H1 (cell line): Measurements from ENCODE around the gene SERPINA10. TPM values are rescaled to one million over a fixed set of nuclear protein-coding genes. Genes with fewer than 3 reads are reported as not detected.

Experiments used
- CTCF ChIA-PET: fragments of 300-600 bp; sonication (Branson Sonifier 250); formaldehyde crosslinking; loops from one replicate; lab custom pipeline; 2021; ENCODE audit not compliant: partially characterized antibody; lab: Charles Lee
- POLR2A ChIA-PET: fragments of 300-600 bp; sonication (Branson Sonifier 250); formaldehyde crosslinking; loops from one replicate; lab custom pipeline; 2021; ENCODE audit warnings: inconsistent platforms; ENCODE audit not compliant: partially characterized antibody; lab: Charles Lee
- DNase-seq, 2 experiments: peaks; one replicate each; pipeline versions ENCODE4 v3.0.0 to v3.0.0-alpha.2; 2010 to 2022; ENCODE audit warnings: low spot score in 2 of 2, low read depth in 1 of 2, mixed read lengths in 1 of 2
- FAIRE-seq: peaks from 2 replicates; lab custom pipeline; 2011; peaks lifted over from hg19 to GRCh38; lab: Jason Lieb, UNC
- H2AFZ ChIP-seq: 2 replicates; pipeline ENCODE4 v1.8.1; 2012; ENCODE audit warnings: low read length, inconsistent platforms
- H2AK5ac ChIP-seq: 2 replicates; pipeline ENCODE4 v1.6.1; 2013; ENCODE audit warnings: low read depth, low read length
- H2BK120ac ChIP-seq: replicated peaks from 2 replicates; pipeline ENCODE3; 2013; ENCODE audit warnings: low read depth, low read length, inconsistent platforms
- H2BK12ac ChIP-seq: 2 replicates; pipeline ENCODE4 v1.6.1; 2013; ENCODE audit warnings: low read depth, low read length
- H2BK15ac ChIP-seq: 2 replicates; pipeline ENCODE4 v1.6.1; 2013; ENCODE audit warnings: low read length
- H2BK20ac ChIP-seq: 2 replicates; pipeline ENCODE4 v1.6.1; 2013; ENCODE audit warnings: low read length
- H2BK5ac ChIP-seq: 2 replicates; pipeline ENCODE4 v1.6.1; 2013; ENCODE audit warnings: low read depth, low read length
- H3K14ac ChIP-seq: 2 replicates; pipeline ENCODE4 v1.6.1; 2013; ENCODE audit warnings: inconsistent platforms; ENCODE audit not compliant: insufficient read length
- H3K18ac ChIP-seq: 2 replicates; pipeline ENCODE4 v1.6.1; 2013; ENCODE audit warnings: low read length; ENCODE audit errors: extremely low read depth
- H3K23ac ChIP-seq: 2 replicates; pipeline ENCODE4 v1.6.1; 2013; ENCODE audit warnings: inconsistent platforms; ENCODE audit not compliant: insufficient read length
- H3K23me2 ChIP-seq: 2 replicates; pipeline ENCODE4 v1.6.1; 2013; ENCODE audit warnings: low read depth, low read length
- H3K27ac ChIP-seq: 2 replicates; pipeline ENCODE4 v1.6.1; 2011; ENCODE audit warnings: low read depth, low read length, inconsistent platforms
- H3K27me3 ChIP-seq, 4 experiments: replicated peaks in 1 of 4; 1 replicate in 1 of 4; 2 replicates in 3 of 4; pipeline versions ENCODE4 v1.6.1 to v1.8.1; 2011 to 2013; ENCODE audit warnings: low read length in 3 of 4, mild to moderate bottlenecking in 3 of 4, inconsistent platforms in 2 of 4, mixed read lengths in 2 of 4, moderate library complexity in 1 of 4; ENCODE audit not compliant: control insufficient read depth in 3 of 4, insufficient read depth in 3 of 4; ENCODE audit errors: extremely low read depth in 1 of 4
- H3K36me3 ChIP-seq, 4 experiments: 2 replicates each; pipeline versions ENCODE4 v1.6.1 to v1.8.1; 2011 to 2013; ENCODE audit warnings: mild to moderate bottlenecking in 4 of 4, low read length in 3 of 4, moderate library complexity in 2 of 4, control low read depth in 1 of 4, inconsistent platforms in 1 of 4; ENCODE audit not compliant: insufficient read depth in 4 of 4, control insufficient read depth in 2 of 4
- H3K4ac ChIP-seq: replicated peaks from 2 replicates; pipeline ENCODE3; 2013; ENCODE audit warnings: low read length, low read depth, mixed read lengths, inconsistent platforms; ENCODE audit not compliant: insufficient read length
- H3K4me1 ChIP-seq, 4 experiments: replicated peaks in 1 of 4; 1 replicate in 1 of 4; 2 replicates in 3 of 4; pipeline versions ENCODE4 v1.6.1 to v1.8.1; 2011 to 2013; ENCODE audit warnings: low read length in 3 of 4, inconsistent platforms in 2 of 4, mixed read lengths in 1 of 4; ENCODE audit not compliant: insufficient read depth in 4 of 4, control insufficient read depth in 3 of 4
- H3K4me2 ChIP-seq, 2 experiments: 2 replicates each; pipeline versions ENCODE4 v1.6.1 to v1.8.1; 2011 to 2013; ENCODE audit warnings: low read depth in 2 of 2, low read length in 2 of 2, control low read depth in 1 of 2, inconsistent platforms in 1 of 2, mild to moderate bottlenecking in 1 of 2; ENCODE audit not compliant: insufficient read depth in 1 of 2
- H3K4me3 ChIP-seq, 4 experiments: fragments of 200-600, 300-600 bp in 1 of 4; sonication (generic), shearing (Covaris generic), sonication (Bioruptor Twin) in 1 of 4; 2 replicates each; pipeline versions ENCODE4 v1.5.1 to v1.8.1; 2011 to 2016; ENCODE audit warnings: low read length in 4 of 4, low read depth in 3 of 4, control low read depth in 2 of 4, inconsistent platforms in 2 of 4, mild to moderate bottlenecking in 2 of 4, mixed read lengths in 1 of 4, moderate library complexity in 1 of 4; ENCODE audit not compliant: insufficient read depth in 2 of 4; ENCODE audit errors: extremely low read depth in 1 of 4
- H3K56ac ChIP-seq: replicated peaks from 2 replicates; pipeline ENCODE3; 2013; ENCODE audit warnings: low read depth, mild to moderate bottlenecking, mixed read lengths, low read length, inconsistent platforms; ENCODE audit not compliant: insufficient read length
- H3K79me1 ChIP-seq: 2 replicates; pipeline ENCODE4 v1.6.1; 2013; ENCODE audit warnings: low read depth, low read length, control low read depth
- H3K79me2 ChIP-seq, 2 experiments: 2 replicates each; pipeline versions ENCODE4 v1.6.1 to v1.8.1; 2012 to 2013; ENCODE audit warnings: low read length in 2 of 2, mild to moderate bottlenecking in 2 of 2, inconsistent platforms in 1 of 2; ENCODE audit not compliant: insufficient read depth in 2 of 2, control insufficient read depth in 1 of 2
- H3K9ac ChIP-seq, 4 experiments: replicated peaks in 1 of 4; 1 replicate in 1 of 4; 2 replicates in 3 of 4; pipeline versions ENCODE4 v1.6.1 to v1.8.1; 2011 to 2013; ENCODE audit warnings: low read depth in 3 of 4, low read length in 3 of 4, control low read depth in 2 of 4, mild to moderate bottlenecking in 2 of 4, moderate library complexity in 2 of 4, inconsistent platforms in 1 of 4; ENCODE audit errors: extremely low read depth in 1 of 4
- H3K9me3 ChIP-seq, 2 experiments: 2 replicates each; pipeline versions ENCODE4 v1.6.1 to v1.8.1; 2012 to 2013; ENCODE audit warnings: mild to moderate bottlenecking in 2 of 2, moderate library complexity in 2 of 2, control low read depth in 1 of 2, inconsistent platforms in 1 of 2, low read depth in 1 of 2, low read length in 1 of 2, mixed read lengths in 1 of 2; ENCODE audit not compliant: insufficient read depth in 2 of 2
- H4K20me1 ChIP-seq, 2 experiments: replicated peaks in 1 of 2; 2 replicates each; pipeline versions ENCODE3 to v1.8.1; 2011 to 2013; ENCODE audit warnings: inconsistent platforms in 2 of 2, low read length in 2 of 2, mild to moderate bottlenecking in 1 of 2; ENCODE audit not compliant: insufficient read depth in 2 of 2, control insufficient read depth in 1 of 2
- H4K5ac ChIP-seq: 2 replicates; pipeline ENCODE4 v1.6.1; 2013; ENCODE audit warnings: low read length, low read depth, mixed read lengths, inconsistent platforms; ENCODE audit not compliant: insufficient read length
- H4K8ac ChIP-seq: 2 replicates; pipeline ENCODE4 v1.8.0; 2013; ENCODE audit warnings: mild to moderate bottlenecking, moderate library complexity, low read length, inconsistent platforms; ENCODE audit not compliant: insufficient read depth; ENCODE audit errors: extremely low read depth
- H4K91ac ChIP-seq: replicated peaks from 2 replicates; pipeline ENCODE3; 2013; ENCODE audit warnings: low read length, mixed read lengths, inconsistent platforms; ENCODE audit not compliant: insufficient read length
- CBX5 ChIP-seq: fragments of 300-800, 300-1000 bp; sonication (generic); IDR thresholded peaks from 2 replicates; pipeline ENCODE4 v1.7.1; 2016; ENCODE audit warnings: antibody characterized with exemption, low read length, low read depth
- CBX8 ChIP-seq: fragments of 300-800, 300-1000 bp; sonication (generic); IDR thresholded peaks from 2 replicates; pipeline ENCODE4 v1.7.1; 2016; ENCODE audit warnings: low read depth, low read length, borderline replicate concordance
- FOSL1 ChIP-seq: IDR thresholded peaks from 2 replicates; pipeline ENCODE4 v1.6.1; 2011; ENCODE audit warnings: mild to moderate bottlenecking, low read depth, low read length, moderate library complexity; ENCODE audit not compliant: insufficient read depth
- HDAC6 ChIP-seq: IDR thresholded peaks from one replicate; pipeline ENCODE4 v1.7.1; 2012; ENCODE audit warnings: low read depth, mild to moderate bottlenecking, inconsistent platforms, low read length, moderate library complexity
- JUN ChIP-seq: IDR thresholded peaks from 2 replicates; pipeline ENCODE4 v1.6.1; 2011; ENCODE audit warnings: low read depth, mild to moderate bottlenecking, improper control_type of control experiment, low read length
- KDM1A ChIP-seq: fragments of 200-600, 300-600 bp; sonication (generic); IDR thresholded peaks from 2 replicates; pipeline ENCODE4 v1.7.1; 2016; ENCODE audit warnings: mild to moderate bottlenecking, low read length, borderline replicate concordance
- NANOG ChIP-seq: IDR thresholded peaks from 2 replicates; pipeline ENCODE4 v1.6.1; 2011; ENCODE audit warnings: low read length, low read depth, mild to moderate bottlenecking, inconsistent platforms; ENCODE audit not compliant: insufficient read depth, poor library complexity, severe bottlenecking
- POU5F1 ChIP-seq: IDR thresholded peaks from 2 replicates; pipeline ENCODE4 v1.6.1; 2011; ENCODE audit warnings: low read depth, mild to moderate bottlenecking, low read length, moderate library complexity
- SAP30 ChIP-seq: fragments of 300-600 bp; sonication (generic); IDR thresholded peaks from 2 replicates; pipeline ENCODE4 v1.7.1; 2012; ENCODE audit warnings: low read length, moderate library complexity, mild to moderate bottlenecking, inconsistent platforms; ENCODE audit not compliant: insufficient read depth, insufficient replicate concordance
- SP1 ChIP-seq: IDR thresholded peaks from 2 replicates; pipeline ENCODE4 v1.6.1; 2011; ENCODE audit warnings: low read depth, low read length
- SP2 ChIP-seq: IDR thresholded peaks from 2 replicates; pipeline ENCODE4 v1.6.1; 2012; ENCODE audit warnings: mild to moderate bottlenecking, low read length, inconsistent platforms
- polyA plus RNA-seq, 7 experiments: library from polyadenylated mRNA; depleted of rRNA in 3 of 7; stranded (reverse) in 5 of 7; unstranded in 2 of 7; fragments of >200 nt in 5 of 7; fragments of 200-250 nt in 2 of 7; gene quantifications; 1 replicate in 5 of 7; 2 replicates in 1 of 7; 4 replicates in 1 of 7; pipeline versions ENCODE4 v1.2.1 to v1.2.3, GENCODE V29; 2011 to 2013; ENCODE audit warnings: missing spikeins in 2 of 7, mixed read lengths in 2 of 7
- total RNA-seq: library from RNA; stranded (reverse); fragmentation: NEBNext Ultra II Directional; extraction: Animal tissue kit (Norgen Biotek cat#: 25700); gene quantifications from 2 replicates; pipeline ENCODE4 v1.2.1, GENCODE V29; 2021
- TF ChIP-seq, protein P1 (sequence below): IDR thresholded peaks from 2 replicates; pipeline ENCODE4 v1.6.1; 2012; ENCODE audit warnings: inconsistent platforms
- TF ChIP-seq, protein P2 (sequence below): IDR thresholded peaks from 2 replicates; pipeline ENCODE4 v1.6.1; 2012; ENCODE audit warnings: low read length, inconsistent platforms

SERPINA10 gene
- total and polyA plus RNA-seq, 2 of the 8 experiments (the other 6 are each of a cell fraction or from before 2014, with no cell fraction given), result not detected

DNA sequence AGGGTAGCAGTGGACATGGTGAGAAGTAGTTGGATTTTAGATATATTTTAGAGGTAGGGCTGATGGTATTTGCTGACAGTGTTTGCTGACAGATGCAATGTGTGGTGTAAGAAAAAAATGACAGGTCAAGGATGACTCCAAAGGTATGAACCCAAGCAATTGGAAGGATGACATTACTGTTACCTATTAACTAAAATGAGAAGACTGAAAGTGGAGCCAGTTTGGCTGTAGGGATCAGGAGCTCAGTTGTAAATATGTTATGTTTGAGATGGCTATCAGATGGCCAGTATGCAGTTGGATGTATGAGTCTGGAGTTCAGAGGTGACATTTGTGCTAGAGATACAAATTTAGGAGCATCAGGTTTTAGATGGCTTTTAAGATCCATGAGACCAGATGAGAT, 47.5 kb upstream of the SERPINA10 start:
- Histone ChIP-seq H3K27me3 (no peaks in the 10 kb centered on the region), H4K5ac (no peak overlapping the region), H2AK5ac (no peak overlapping the region), H2BK20ac (no peak overlapping the region), H3K4me2 (no peak overlapping the region), H4K8ac (no peak overlapping the region), H4K91ac (no peak overlapping the region), H2BK15ac (no peak overlapping the region), H3K23me2 (no peaks in the 10 kb centered on the region), H3K14ac (no peak overlapping the region), H2BK12ac (no peak overlapping the region), H3K4me3 (no peak overlapping the region), H3K4me1 (no peaks in the 10 kb centered on the region), H3K18ac (no peak overlapping the region), H3K23ac (no peak overlapping the region), H3K4ac (no peak overlapping the region), H2BK120ac (no peak overlapping the region), H2BK5ac (no peak overlapping the region), H3K79me1 (no peaks in the 10 kb centered on the region), H4K20me1 (no peaks in the 10 kb centered on the region), H3K9ac (no peak overlapping the region), H3K56ac (no peak overlapping the region), H3K9me3 (peaks cover 0 to 2% of the 10 kb centered on the region in 2 experiments; a peak in 1 of 4 replicates), H3K36me3 (no peaks in the 10 kb centered on the region), H3K27ac (no peak overlapping the region), H2AFZ (no peak overlapping the region), H3K79me2 (no peaks in the 10 kb centered on the region)
- DNase-seq, result no peak
- CTCF ChIA-PET, result interaction anchor here (0.9 to 1.1 kb wide), 2 partner anchors 9 to 12 kb away, joined by 3 read pairs; no protein-coding TSS in a partner anchor
- POLR2A ChIA-PET, result no interaction called here
- no peak for FAIRE-seq
- TF ChIP-seq POU5F1 (no peak), HDAC6 (no peak), SP2 (no peak), SAP30 (no peak), NANOG (no peak), JUN (no peak), SP1 (no peak), FOSL1 (no peak), CBX8 (no peak), KDM1A (no peak), CBX5 (no peak)
- TF ChIP-seq, protein P1, sequence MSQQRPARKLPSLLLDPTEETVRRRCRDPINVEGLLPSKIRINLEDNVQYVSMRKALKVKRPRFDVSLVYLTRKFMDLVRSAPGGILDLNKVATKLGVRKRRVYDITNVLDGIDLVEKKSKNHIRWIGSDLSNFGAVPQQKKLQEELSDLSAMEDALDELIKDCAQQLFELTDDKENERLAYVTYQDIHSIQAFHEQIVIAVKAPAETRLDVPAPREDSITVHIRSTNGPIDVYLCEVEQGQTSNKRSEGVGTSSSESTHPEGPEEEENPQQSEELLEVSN, result no peak
- TF ChIP-seq, protein P2, sequence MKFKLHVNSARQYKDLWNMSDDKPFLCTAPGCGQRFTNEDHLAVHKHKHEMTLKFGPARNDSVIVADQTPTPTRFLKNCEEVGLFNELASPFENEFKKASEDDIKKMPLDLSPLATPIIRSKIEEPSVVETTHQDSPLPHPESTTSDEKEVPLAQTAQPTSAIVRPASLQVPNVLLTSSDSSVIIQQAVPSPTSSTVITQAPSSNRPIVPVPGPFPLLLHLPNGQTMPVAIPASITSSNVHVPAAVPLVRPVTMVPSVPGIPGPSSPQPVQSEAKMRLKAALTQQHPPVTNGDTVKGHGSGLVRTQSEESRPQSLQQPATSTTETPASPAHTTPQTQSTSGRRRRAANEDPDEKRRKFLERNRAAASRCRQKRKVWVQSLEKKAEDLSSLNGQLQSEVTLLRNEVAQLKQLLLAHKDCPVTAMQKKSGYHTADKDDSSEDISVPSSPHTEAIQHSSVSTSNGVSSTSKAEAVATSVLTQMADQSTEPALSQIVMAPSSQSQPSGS, result no peak
